ENCODE results near the gene NRG2. TPM values are rescaled to one million over a fixed set of nuclear protein-coding genes. Genes with fewer than 3 reads are reported as not detected.

NRG2 gene
- total RNA-seq, 3 donors from 2014 or later, result 0.16 to 0.30 (median 0.23) TPM

DNA sequence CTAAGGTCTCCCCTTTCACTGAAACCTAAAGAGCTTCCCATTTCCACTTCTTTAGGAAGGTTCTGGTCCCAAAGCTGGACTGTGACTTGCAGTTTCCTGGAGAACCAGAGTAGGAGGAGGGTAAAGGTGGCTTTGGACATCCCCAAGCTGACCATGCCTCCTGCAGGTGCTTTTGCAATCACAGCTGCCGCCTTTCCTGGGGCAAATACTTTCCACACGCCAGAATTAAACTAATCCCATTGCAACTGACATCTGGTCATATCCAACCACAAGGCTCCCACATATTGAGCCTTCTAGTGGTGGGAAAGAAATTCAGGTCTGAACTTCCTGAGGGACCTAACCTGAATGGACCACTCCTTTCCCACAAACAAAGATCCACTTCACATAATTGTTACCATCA lies 92.7 kb downstream of the NRG2 start:
- DNase-seq, result no peak
- Mint-ChIP-seq H3K4me1 (ENCODE audit: low read depth) (no peaks in the 10 kb centered on the region), H3K27me3 (ENCODE audit: low read depth) (peaks cover 44% of the 10 kb centered on the region), H3K36me3 (ENCODE audit: insufficient read depth) (no peaks in the 10 kb centered on the region), H3K9me3 (no peaks in the 10 kb centered on the region), H3K4me3 (no peak overlapping the region)
- ATAC-seq, result no peak

DNA sequence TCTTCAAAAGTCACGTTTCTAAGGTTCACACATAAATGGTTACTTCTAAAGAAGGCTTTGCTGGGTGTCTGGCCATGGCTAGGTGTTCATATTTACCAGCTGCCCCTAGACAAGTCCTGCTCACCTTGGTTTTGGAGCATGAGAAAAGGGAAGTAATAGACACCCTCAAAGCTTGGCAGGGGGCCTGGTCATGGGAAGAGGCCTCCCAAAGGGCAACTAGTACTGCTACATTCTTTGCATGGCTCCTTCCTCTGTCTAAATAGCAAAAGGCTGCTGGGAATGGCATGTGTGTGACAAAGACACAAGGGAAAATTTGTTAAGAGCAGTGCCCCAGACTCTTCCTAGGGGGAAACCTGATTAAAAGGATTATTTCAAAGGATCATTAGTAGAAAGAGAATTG lies 93.4 kb downstream of the NRG2 start:
- H3K4me3 Mint-ChIP-seq, result no peak overlapping the region
- no peaks in the 10 kb centered on the region for H3K9me3 Mint-ChIP-seq
- H3K4me1 Mint-ChIP-seq (ENCODE audit: low read depth), result no peaks in the 10 kb centered on the region
- ATAC-seq, result no peak
- H3K27me3 Mint-ChIP-seq (ENCODE audit: low read depth), result peaks cover 51% of the 10 kb centered on the region
- no peaks in the 10 kb centered on the region for H3K36me3 Mint-ChIP-seq (ENCODE audit: insufficient read depth)
- DNase-seq, result no peak

DNA sequence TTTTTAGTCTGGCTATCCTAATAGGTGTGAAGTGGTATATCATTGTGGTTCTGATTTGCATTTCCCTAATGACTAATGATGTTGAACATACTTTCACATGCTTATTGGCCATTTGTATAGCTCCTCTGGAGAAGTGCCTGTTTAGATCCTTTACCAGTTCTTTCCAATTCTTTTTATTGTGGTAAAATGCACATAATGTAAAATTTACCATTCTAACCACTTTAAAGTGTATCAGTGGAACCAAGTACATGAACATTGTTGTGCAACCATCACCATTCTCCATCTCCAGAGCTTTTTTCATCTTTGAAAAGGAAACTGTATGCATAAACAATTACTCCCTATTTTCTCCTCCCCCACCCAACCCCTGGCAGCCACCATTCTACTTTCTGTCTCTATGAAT lies 95.4 kb downstream of the NRG2 start:
- Mint-ChIP-seq H3K36me3 (ENCODE audit: insufficient read depth) (no peaks in the 10 kb centered on the region), H3K4me1 (ENCODE audit: low read depth) (no peaks in the 10 kb centered on the region), H3K4me3 (no peak overlapping the region), H3K9me3 (no peaks in the 10 kb centered on the region), H3K27me3 (ENCODE audit: low read depth) (peaks cover 51% of the 10 kb centered on the region)
- DNase-seq (no peak), ATAC-seq (no peak)

DNA sequence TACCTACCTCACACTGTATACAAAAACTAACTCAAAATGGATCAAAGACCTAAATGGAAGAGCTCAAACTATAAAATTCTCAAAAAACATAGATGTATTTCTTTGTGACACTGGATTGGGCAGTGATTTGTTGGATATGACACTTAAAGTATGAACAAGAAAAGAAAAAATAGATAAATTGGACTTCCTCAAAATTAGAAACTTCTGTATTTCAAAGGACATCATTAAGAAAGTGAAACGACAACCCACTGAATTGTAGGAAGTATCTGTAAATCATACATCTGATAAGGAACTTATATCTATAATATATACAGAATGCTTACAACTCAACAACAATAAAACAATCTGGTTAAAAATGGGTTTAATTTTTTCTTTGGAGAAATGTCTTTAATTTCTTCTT lies 96.7 kb downstream of the NRG2 start:
- peaks cover 7% of the 10 kb centered on the region for H3K9me3 Mint-ChIP-seq
- ATAC-seq, result no peak
- no peaks in the 10 kb centered on the region for H3K4me1 Mint-ChIP-seq (ENCODE audit: low read depth)
- no peak overlapping the region for H3K4me3 Mint-ChIP-seq
- DNase-seq, result no peak
- H3K36me3 Mint-ChIP-seq (ENCODE audit: insufficient read depth), result no peaks in the 10 kb centered on the region
- H3K27me3 Mint-ChIP-seq (ENCODE audit: low read depth), result peaks cover 48% of the 10 kb centered on the region

DNA sequence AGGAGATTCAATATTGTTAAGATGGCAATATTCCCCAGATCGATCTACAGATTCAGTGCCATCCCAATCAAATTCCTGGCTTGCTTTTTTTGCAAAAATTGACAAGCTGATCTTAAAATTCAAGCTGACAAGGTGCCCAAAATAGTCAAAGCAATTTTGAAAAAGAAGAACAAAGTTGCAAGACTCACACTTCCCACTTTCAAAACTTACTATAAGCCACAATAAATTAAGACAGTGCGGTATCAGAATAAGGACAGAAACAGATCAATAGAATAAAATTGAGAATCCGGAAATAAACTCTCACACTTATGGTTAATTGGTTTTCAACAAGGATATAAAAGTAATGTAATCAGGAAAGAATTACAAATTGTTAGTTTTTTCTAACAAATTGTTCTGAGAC lies 97.1 kb downstream of the NRG2 start:
- H3K4me1 Mint-ChIP-seq (ENCODE audit: low read depth), result no peaks in the 10 kb centered on the region
- H3K9me3 Mint-ChIP-seq, result peaks cover 8% of the 10 kb centered on the region
- peaks cover 47% of the 10 kb centered on the region for H3K27me3 Mint-ChIP-seq (ENCODE audit: low read depth)
- no peaks in the 10 kb centered on the region for H3K36me3 Mint-ChIP-seq (ENCODE audit: insufficient read depth)
- ATAC-seq, result no peak
- no peak for DNase-seq
- no peak overlapping the region for H3K4me3 Mint-ChIP-seq

DNA sequence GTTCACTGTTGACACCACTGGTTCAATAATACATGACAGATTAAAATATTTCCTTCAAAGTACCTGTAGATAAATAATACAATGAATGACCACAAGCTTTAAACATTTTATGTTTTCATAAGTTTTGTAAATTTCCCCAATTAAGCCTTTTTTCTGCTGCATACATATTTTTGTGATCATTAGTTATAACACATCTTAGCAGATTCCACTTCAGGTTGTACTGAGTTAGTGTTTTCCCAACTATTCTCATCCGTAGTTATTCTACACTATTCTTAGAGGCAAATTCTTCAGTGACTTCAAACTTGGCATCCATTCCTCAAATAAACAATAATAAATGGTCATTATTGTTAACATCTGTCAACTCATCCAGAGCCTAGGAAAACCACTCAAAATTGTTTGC lies 100.9 kb downstream of the NRG2 start:
- no peaks in the 10 kb centered on the region for H3K36me3 Mint-ChIP-seq (ENCODE audit: insufficient read depth)
- DNase-seq (no peak), ATAC-seq (no peak)
- no peak overlapping the region for H3K4me3 Mint-ChIP-seq
- H3K27me3 Mint-ChIP-seq (ENCODE audit: low read depth), result peaks cover 33% of the 10 kb centered on the region
- no peaks in the 10 kb centered on the region for H3K4me1 Mint-ChIP-seq (ENCODE audit: low read depth)
- H3K9me3 Mint-ChIP-seq, result peaks cover 16% of the 10 kb centered on the region

DNA sequence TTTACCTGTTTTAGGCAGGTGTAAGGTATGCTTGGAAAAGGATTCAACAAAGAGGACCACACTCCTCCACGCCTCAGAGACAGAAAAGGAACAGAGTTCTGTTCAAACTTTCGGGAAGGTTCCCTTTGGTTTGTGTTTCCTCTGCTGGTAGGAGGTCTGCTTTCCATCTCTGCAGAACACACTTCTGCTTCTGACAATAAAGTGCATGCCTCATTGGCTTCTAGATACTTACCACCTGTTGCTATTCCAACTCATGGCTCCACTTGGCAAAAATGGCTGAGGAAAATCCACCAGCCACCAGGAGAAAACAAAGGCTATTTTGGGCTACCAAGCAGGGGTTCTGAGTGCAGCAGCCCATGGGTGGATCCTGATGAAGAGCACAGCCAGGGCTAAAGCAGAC lies 112.7 kb downstream of the NRG2 start:
- H3K27me3 Mint-ChIP-seq (ENCODE audit: low read depth), result peaks cover 32% of the 10 kb centered on the region

DNA sequence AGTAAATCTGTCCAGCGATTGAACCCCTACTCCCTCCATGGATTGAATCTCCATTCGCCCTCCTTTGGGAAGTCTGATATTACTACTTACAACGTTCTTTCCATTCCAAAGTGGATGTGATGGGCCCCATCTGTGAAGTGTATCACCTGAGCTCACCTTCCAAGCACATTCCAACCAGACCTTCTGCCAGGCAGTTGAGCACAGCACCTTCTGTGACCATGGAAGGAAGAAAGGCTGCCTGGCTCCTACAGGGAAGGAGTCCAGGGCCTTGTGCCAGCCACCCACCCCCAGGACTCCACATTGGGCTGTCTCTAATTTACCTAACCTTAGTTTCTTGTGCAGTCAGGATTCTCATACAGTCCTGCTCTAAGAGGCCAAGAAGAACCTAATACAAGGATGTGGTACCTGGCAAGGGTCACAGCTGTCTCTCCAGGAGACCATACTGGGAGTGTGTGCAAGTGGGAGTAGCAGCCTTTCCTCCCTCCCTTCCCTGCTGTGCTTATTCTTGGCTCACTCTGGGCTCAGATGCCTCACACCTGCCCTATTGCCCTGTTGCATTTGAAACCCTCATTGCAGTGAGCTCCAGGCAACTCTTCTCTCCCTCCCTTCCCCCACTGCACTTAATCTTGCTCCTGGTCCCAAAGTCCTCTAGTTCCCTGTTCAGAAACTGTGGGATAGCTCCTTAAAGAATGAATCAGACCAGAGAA lies 116.1 kb downstream of the NRG2 start:
- ATAC-seq (no peak), DNase-seq (no peak)
- H3K9me3 Mint-ChIP-seq, result no peaks in the 10 kb centered on the region
- H3K27me3 Mint-ChIP-seq (ENCODE audit: low read depth), result peaks cover 29% of the 10 kb centered on the region
- H3K4me3 Mint-ChIP-seq, result no peak overlapping the region
- H3K36me3 Mint-ChIP-seq (ENCODE audit: insufficient read depth), result no peaks in the 10 kb centered on the region
- H3K4me1 Mint-ChIP-seq (ENCODE audit: low read depth), result no peaks in the 10 kb centered on the region

More for the DNA sequence above, 112.7 kb downstream of the NRG2 start:
- DNase-seq, result no peak
- no peaks in the 10 kb centered on the region for H3K4me1 Mint-ChIP-seq (ENCODE audit: low read depth)
- no peak for ATAC-seq
- H3K9me3 Mint-ChIP-seq, result no peaks in the 10 kb centered on the region
- H3K36me3 Mint-ChIP-seq (ENCODE audit: insufficient read depth), result no peaks in the 10 kb centered on the region
- H3K4me3 Mint-ChIP-seq, result no peak overlapping the region

DNA sequence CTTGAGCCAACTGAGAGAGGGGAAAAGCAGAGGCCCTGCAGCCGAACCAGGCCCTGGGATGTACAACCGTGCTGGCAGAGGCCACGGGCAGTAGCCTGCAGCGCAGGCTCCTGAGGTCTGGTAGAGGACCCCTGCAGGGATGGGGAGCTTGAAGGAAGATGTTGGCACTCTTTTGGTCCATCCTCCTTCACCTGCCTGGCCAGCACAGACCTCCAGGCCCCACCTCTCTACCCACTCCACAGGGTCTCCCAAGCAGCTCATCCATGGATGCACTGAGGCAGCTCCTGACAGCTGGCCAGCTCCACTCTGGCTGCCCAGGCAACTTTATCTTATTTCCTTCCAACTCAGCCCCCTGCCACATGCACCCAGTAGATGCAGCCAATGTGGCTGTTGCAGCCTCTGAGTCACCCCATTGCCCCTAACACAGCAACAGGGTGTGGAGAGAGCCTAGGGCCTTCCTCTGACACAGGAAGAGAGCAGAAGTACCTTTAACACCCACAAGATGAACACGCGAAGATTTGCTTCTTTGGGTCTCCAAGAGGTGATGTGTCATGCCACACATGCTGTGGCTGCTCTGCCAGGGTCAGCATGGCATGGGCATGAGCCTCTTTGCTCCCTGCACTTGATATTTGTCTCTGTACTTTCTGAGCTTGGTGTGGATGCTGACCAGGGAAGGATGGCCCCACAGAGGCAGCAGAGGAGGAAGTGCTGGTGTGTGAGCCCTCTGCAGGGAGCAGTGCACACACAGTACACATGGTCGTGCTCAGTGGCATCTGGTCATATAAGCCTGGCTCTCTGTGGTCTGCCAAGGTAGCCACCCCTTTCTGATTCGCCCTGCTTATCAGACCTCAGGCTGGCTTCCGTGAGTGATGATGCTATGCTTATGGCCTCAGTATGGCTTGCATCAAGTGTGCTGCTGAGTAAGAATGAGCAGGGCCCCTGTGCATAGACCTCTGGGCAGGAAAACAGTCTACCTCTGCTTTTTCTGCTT lies 117.2 kb downstream of the NRG2 start:
- Mint-ChIP-seq H3K36me3 (ENCODE audit: insufficient read depth) (no peaks in the 10 kb centered on the region), H3K4me1 (ENCODE audit: low read depth) (no peaks in the 10 kb centered on the region), H3K27me3 (ENCODE audit: low read depth) (peaks cover 25% of the 10 kb centered on the region), H3K9me3 (no peaks in the 10 kb centered on the region), H3K4me3 (no peak overlapping the region)
- no peak for DNase-seq
- peak in 1 of 2 donors; percentile 61 for ATAC-seq

DNA sequence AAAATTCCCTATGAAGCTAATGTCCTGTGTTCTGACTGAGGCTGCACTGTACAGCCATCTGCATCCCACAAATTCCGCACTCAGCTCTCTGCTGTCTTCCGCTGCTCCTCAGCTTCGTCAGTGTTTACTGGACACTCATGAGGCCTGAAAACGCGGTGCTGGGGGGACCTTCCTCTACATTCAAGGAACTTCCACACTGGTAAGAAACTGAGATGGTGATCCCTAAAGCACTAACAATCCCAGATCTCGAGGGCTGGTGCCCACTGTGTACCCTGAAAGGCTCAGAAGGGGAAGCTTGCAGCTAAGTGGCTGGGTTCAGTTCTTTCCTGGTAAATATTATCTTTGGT lies 117.9 kb downstream of the NRG2 start:
- Mint-ChIP-seq H3K36me3 (ENCODE audit: insufficient read depth) (no peaks in the 10 kb centered on the region), H3K9me3 (no peaks in the 10 kb centered on the region), H3K27me3 (ENCODE audit: low read depth) (peaks cover 21% of the 10 kb centered on the region), H3K4me3 (no peak overlapping the region), H3K4me1 (ENCODE audit: low read depth) (no peaks in the 10 kb centered on the region)
- DNase-seq, result no peak
- ATAC-seq, result no peak

DNA sequence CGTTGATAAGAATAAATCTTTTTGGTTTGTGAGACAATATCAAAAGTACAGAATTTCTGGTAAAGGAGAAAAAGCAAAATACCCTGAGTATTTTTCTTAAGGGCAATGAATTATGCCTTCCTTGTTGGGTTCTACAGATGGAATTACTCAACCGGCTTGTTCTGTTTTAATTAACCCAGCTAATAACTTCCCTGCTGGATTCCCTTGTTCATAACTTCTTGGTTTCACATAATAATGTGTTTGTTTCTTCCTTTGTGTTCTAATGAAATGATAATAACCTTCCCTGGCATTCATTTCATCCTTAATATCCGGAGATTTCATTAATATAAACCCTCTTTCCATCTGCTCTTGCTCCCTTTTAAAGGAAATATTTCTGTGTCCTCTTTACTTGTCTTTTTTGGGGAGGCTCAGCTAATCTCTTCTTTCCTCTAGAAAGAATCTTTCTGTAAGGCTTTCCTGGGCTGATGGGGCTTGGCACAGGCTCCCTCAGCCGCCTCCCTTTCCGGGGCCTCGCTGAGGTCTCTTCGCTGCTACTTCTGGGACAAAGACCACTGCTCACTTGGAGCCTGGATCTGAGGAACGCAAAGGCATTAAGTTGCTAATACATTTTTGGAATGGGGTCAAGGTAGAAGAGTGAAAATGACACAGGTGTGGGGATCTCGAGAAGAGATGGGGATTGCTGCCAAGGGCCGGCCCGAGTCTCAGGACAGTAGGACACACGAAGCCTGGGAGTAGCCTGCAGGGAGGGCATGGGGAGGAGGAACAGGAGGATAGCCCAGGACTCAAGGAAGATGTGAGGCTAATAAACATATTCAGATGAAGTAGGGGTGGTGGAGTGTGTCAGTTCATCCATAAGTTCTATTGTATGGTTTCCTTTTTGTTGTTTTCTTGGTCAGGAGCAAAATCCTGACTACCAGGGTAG lies 118.5 kb downstream of the NRG2 start:
- Mint-ChIP-seq H3K36me3 (ENCODE audit: insufficient read depth) (no peaks in the 10 kb centered on the region), H3K4me3 (no peak overlapping the region), H3K4me1 (ENCODE audit: low read depth) (no peaks in the 10 kb centered on the region), H3K27me3 (ENCODE audit: low read depth) (peaks cover 18% of the 10 kb centered on the region), H3K9me3 (no peaks in the 10 kb centered on the region)
- DNase-seq (no peak), ATAC-seq (no peak)

DNA sequence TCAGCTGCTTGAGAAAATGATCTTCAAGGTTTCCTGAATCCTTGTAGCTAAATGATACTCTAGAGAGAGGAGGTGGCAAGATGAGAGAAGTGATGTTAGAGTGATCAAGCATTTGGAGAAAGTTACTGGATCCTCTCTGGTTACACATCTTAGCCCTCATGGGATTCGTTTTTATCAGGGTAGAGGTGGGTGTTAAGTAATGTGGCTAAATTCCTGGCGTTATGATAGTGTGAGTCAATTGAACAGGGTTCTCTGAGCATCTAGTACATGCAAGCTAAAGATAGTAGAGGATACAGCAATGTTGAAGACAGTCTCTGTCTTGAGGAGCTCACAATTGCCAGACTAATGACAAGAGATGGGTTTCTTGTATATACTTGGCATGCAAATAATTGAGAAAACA lies 123.8 kb downstream of the NRG2 start:
- Mint-ChIP-seq H3K36me3 (ENCODE audit: insufficient read depth) (no peaks in the 10 kb centered on the region), H3K27me3 (ENCODE audit: low read depth) (peaks cover 17% of the 10 kb centered on the region), H3K4me1 (ENCODE audit: low read depth) (no peaks in the 10 kb centered on the region), H3K4me3 (no peak overlapping the region), H3K9me3 (no peaks in the 10 kb centered on the region)
- ATAC-seq, result no peak
- DNase-seq, result no peak

DNA sequence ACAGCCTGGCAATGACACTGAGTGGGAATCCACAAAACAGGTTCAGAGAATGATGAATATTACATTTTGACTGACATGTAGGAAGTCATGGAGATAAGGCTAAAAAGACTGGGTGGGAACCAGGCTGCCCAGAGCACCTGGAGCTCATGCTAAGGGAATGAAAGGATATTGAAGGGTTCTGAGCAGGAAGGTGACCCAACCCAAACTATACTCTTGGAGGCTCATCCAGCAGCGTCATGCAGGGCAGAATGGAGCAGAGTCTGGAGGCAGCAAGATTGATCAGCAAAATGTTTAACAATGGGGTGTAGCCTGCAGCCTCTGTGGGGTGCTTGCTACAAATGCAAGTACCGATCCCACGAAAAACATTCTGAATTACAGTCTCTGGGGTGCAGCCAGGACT lies 127.3 kb downstream of the NRG2 start:
- DNase-seq (no peak), ATAC-seq (no peak)
- H3K4me3 Mint-ChIP-seq, result no peak overlapping the region
- H3K9me3 Mint-ChIP-seq, result no peaks in the 10 kb centered on the region
- peaks cover 22% of the 10 kb centered on the region for H3K27me3 Mint-ChIP-seq (ENCODE audit: low read depth)
- H3K4me1 Mint-ChIP-seq (ENCODE audit: low read depth), result no peaks in the 10 kb centered on the region
- H3K36me3 Mint-ChIP-seq (ENCODE audit: insufficient read depth), result no peaks in the 10 kb centered on the region

DNA sequence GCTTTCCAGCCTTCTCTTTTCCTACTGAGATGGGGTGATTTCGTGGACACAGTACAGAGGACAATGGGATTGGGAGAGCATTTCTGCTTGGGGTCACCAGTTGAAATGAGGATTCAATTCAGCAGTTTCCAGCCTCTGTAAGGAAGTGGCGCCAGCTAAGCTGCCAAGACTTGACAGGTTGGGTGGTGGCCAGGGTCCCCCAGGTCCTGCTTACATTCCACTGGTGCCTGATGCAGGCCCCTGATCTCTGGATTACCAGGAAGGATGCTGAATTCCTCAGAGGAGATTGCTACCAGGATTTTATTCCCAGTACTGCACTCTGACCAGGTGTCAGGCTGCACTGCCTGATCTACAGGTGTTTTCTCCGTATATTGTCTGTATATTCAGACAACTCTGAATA lies 127.8 kb downstream of the NRG2 start:
- no peaks in the 10 kb centered on the region for H3K36me3 Mint-ChIP-seq (ENCODE audit: insufficient read depth)
- H3K4me3 Mint-ChIP-seq, result no peak overlapping the region
- no peaks in the 10 kb centered on the region for H3K9me3 Mint-ChIP-seq
- DNase-seq (no peak), ATAC-seq (no peak)
- H3K27me3 Mint-ChIP-seq (ENCODE audit: low read depth), result peaks cover 22% of the 10 kb centered on the region
- no peaks in the 10 kb centered on the region for H3K4me1 Mint-ChIP-seq (ENCODE audit: low read depth)

All from activated T-cell treated with anti-CD3 and anti-CD28 coated beads, Interleukin-2, amount 50 U/mL, for 4 hours (primary cell).